Measurements from ENCODE around the gene ARHGAP28. TPM values are rescaled to one million over a fixed set of nuclear protein-coding genes. Genes with fewer than 3 reads are reported as not detected.

The ARHGAP28 gene
- total RNA-seq, 3 donors from 2014 or later (not counting 1 experiment from before 2014, with no cell fraction given): not detected

- H3K4me1 ChIP-seq (ENCODE audit: control insufficient read depth, insufficient read depth, low read length): no peaks in the 10 kb centered on the region
- no peaks in the 10 kb centered on the region for H3K27me3 ChIP-seq (ENCODE audit: control insufficient read depth, insufficient read depth, low read length)
- H3K36me3 Mint-ChIP-seq: no peaks in the 10 kb centered on the region
- 85% methylated on average over 4 of the region's 6 CpGs for WGBS (ENCODE audit: insufficient coverage)
- H3K27ac Mint-ChIP-seq: no peak overlapping the region
- H3K9me3 Mint-ChIP-seq: peaks cover 0 to 2% of the 10 kb centered on the region in 2 donors
- TF ChIP-seq CTCF (IDR thresholded peaks at IDR 0.05): no peak
- intact Hi-C loops (cut with micrococcal nuclease): no loop called here
- no peak overlapping the region for H3K4me3 Mint-ChIP-seq
- no peaks in the 10 kb centered on the region for H3K36me3 ChIP-seq (ENCODE audit: control insufficient read depth, insufficient read depth, low read length)
- DNase-seq: no peak
- H3K27me3 Mint-ChIP-seq (ENCODE audit: low read depth in 2 of 2): no peaks in the 10 kb centered on the region
- H3K4me1 Mint-ChIP-seq: no peaks in the 10 kb centered on the region
- no peak overlapping the region for H3K4me3 ChIP-seq (ENCODE audit: low read length)
- no peak overlapping the region for H3K27ac ChIP-seq (ENCODE audit: low read length)
- H3K9me3 ChIP-seq (ENCODE audit: control insufficient read depth, insufficient read depth, low read length): no peaks in the 10 kb centered on the region
- no peak for ATAC-seq
Observed at GRCh38 chr18:6873040-6873751, 143.7 kb downstream of the ARHGAP28 start.

- 70% methylated on average over 1 of the region's 1 CpG for WGBS (ENCODE audit: insufficient coverage)
- Mint-ChIP-seq H3K4me3 (no peak overlapping the region), H3K27me3 (ENCODE audit: low read depth in 2 of 2) (no peaks in the 10 kb centered on the region), H3K9me3 (peaks cover 0 to 2% of the 10 kb centered on the region in 2 donors), H3K36me3 (no peaks in the 10 kb centered on the region), H3K4me1 (no peaks in the 10 kb centered on the region), H3K27ac (no peak overlapping the region)
- Histone ChIP-seq H3K27ac (ENCODE audit: low read length) (no peak overlapping the region), H3K4me1 (ENCODE audit: control insufficient read depth, insufficient read depth, low read length) (no peaks in the 10 kb centered on the region), H3K27me3 (ENCODE audit: control insufficient read depth, insufficient read depth, low read length) (no peaks in the 10 kb centered on the region), H3K9me3 (ENCODE audit: control insufficient read depth, insufficient read depth, low read length) (no peaks in the 10 kb centered on the region), H3K4me3 (ENCODE audit: low read length) (no peak overlapping the region), H3K36me3 (ENCODE audit: control insufficient read depth, insufficient read depth, low read length) (no peaks in the 10 kb centered on the region)
- ATAC-seq (no peak), DNase-seq (no peak)
- no peak for TF ChIP-seq CTCF (IDR thresholded peaks at IDR 0.05)
- intact Hi-C loops (cut with micrococcal nuclease): no loop called here
Observed at GRCh38 chr18:6874315-6874714, 144.8 kb downstream of the ARHGAP28 start.

DNA sequence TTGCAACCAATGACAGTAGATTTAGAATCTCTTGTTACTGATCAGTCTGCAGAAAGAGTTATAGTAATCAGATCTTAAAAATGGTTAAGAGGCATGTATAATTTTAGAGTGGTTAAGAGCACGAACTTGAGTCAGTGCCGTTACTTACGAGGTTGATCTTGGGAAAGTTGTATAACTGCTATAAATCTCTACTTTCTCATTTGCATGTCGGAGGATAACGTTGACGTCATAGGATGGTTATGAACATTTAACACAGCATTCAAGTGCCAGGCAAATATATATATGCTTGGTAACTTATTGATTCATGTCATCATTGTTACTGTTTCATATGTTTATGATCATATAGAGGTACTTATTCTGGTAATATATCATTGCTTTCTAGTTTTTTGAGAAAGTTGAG, 146.2 kb downstream of the ARHGAP28 start:
- ATAC-seq: no peak
- Mint-ChIP-seq H3K36me3 (no peaks in the 10 kb centered on the region), H3K4me1 (no peaks in the 10 kb centered on the region), H3K9me3 (peaks cover 0 to 2% of the 10 kb centered on the region in 2 donors), H3K27ac (no peak overlapping the region), H3K4me3 (no peak overlapping the region), H3K27me3 (ENCODE audit: low read depth in 2 of 2) (peaks cover 0 to 3% of the 10 kb centered on the region in 2 donors)
- Histone ChIP-seq H3K27me3 (ENCODE audit: control insufficient read depth, insufficient read depth, low read length) (no peaks in the 10 kb centered on the region), H3K4me1 (ENCODE audit: control insufficient read depth, insufficient read depth, low read length) (no peaks in the 10 kb centered on the region), H3K4me3 (ENCODE audit: low read length) (no peak overlapping the region), H3K36me3 (ENCODE audit: control insufficient read depth, insufficient read depth, low read length) (no peaks in the 10 kb centered on the region), H3K27ac (ENCODE audit: low read length) (no peak overlapping the region), H3K9me3 (ENCODE audit: control insufficient read depth, insufficient read depth, low read length) (no peaks in the 10 kb centered on the region)
- no peak for TF ChIP-seq CTCF (IDR thresholded peaks at IDR 0.05)
- 94% methylated on average over 4 of the region's 6 CpGs for WGBS (ENCODE audit: insufficient coverage)
- DNase-seq: no peak
- intact Hi-C loops (cut with micrococcal nuclease): no loop called here

DNA sequence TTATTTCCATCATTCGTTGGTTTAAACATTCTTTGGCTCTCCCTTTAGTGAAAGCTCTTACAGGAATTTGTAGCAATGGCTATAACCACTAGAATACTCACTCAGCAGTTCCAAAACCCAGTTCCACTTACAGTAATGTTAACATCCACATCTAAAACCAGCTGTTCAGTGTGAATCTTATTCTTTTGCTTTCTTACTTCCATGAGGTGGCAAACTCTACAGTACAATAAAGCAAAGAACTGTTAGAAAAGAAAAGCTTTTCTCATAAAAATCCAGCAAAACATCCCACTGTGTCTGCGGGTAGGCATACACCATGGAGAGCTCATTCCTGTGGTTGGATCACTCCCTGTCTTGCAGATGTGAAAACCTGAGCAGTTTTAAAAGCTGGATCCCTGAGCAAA, 147.1 kb downstream of the ARHGAP28 start:
- no peak overlapping the region for H3K4me3 Mint-ChIP-seq
- intact Hi-C loops (cut with micrococcal nuclease): no loop called here
- H3K27ac Mint-ChIP-seq: no peak overlapping the region
- no peak for TF ChIP-seq CTCF (IDR thresholded peaks at IDR 0.05)
- 79% methylated on average over 2 of the region's 2 CpGs for WGBS (ENCODE audit: insufficient coverage)
- no peak overlapping the region for H3K27ac ChIP-seq (ENCODE audit: low read length)
- no peaks in the 10 kb centered on the region for H3K36me3 Mint-ChIP-seq
- H3K27me3 Mint-ChIP-seq (ENCODE audit: low read depth in 2 of 2): peaks cover 0 to 3% of the 10 kb centered on the region in 2 donors
- H3K4me3 ChIP-seq (ENCODE audit: low read length): no peak overlapping the region
- peaks cover 0 to 6% of the 10 kb centered on the region in 2 donors for H3K9me3 Mint-ChIP-seq
- H3K9me3 ChIP-seq (ENCODE audit: control insufficient read depth, insufficient read depth, low read length): no peaks in the 10 kb centered on the region
- ATAC-seq (no peak), DNase-seq (no peak)
- H3K4me1 Mint-ChIP-seq: no peaks in the 10 kb centered on the region
- H3K27me3 ChIP-seq (ENCODE audit: control insufficient read depth, insufficient read depth, low read length): no peaks in the 10 kb centered on the region
- no peaks in the 10 kb centered on the region for H3K4me1 ChIP-seq (ENCODE audit: control insufficient read depth, insufficient read depth, low read length)
- no peaks in the 10 kb centered on the region for H3K36me3 ChIP-seq (ENCODE audit: control insufficient read depth, insufficient read depth, low read length)

Measured in natural killer cell (primary cell).